Measurements from ENCODE around the gene PLPP4.

GRCh38 chr10:120421250-120421649 is 35.8 kb upstream of the PLPP4 start:
- no peak for TF ChIP-seq CTCF (IDR thresholded peaks at IDR 0.05; ENCODE audit: low read depth, low read length, poor library complexity, severe bottlenecking)
- TF ChIP-seq EZH2phosphoT487 (IDR thresholded peaks at IDR 0.05; ENCODE audit: borderline replicate concordance, low read length), result no peak
